ENCODE data around the gene NNAT. TPM values are rescaled to one million over a fixed set of nuclear protein-coding genes. Genes with fewer than 3 reads are reported as not detected.

Gene NNAT
- total RNA-seq, 1 experiment from 2014 or later = not detected

GRCh38 chr20:37566590-37567330 is 45.7 kb downstream of the NNAT start:
- Histone ChIP-seq H4K20me1 (ENCODE audit: insufficient read depth) (peaks cover 4% of the 10 kb centered on the region; the same call in 1 of the 2 replicates), H2AFZ (no peak overlapping the region), H3K27ac (no peak overlapping the region), H3K27me3 (ENCODE audit: insufficient read depth, low read depth) (peaks cover 70% of the 10 kb centered on the region), H3K4me1 (replicated peaks; ENCODE audit: insufficient read depth) (no peaks in the 10 kb centered on the region), H3K9me3 (ENCODE audit: insufficient read depth, low read depth) (no peaks in the 10 kb centered on the region), H3K36me3 (ENCODE audit: low read depth) (no peaks in the 10 kb centered on the region), H3K9me2 (ENCODE audit: insufficient read depth) (no peaks in the 10 kb centered on the region), H3F3A (ENCODE audit: insufficient read depth, low read depth) (no peaks in the 10 kb centered on the region), H3K79me2 (ENCODE audit: low read depth) (no peaks in the 10 kb centered on the region), H3K4me2 (no peak overlapping the region), H3K4me3 (no peak overlapping the region)
- TF ChIP-seq EZH2 (IDR thresholded peaks at IDR 0.05; ENCODE audit: low read depth) (no peak), CTCF (conservative IDR thresholded peaks at IDR 0.05) (no peak)
- intact Hi-C loops (cut with micrococcal nuclease; ENCODE audit: unreplicated experiment) = loop anchor here (10.0 kb wide), 2 partner anchors 338 to 598 kb away; partner anchors contain the start of genes TGM2 and VSTM2L
- ChIA-PET CTCF (interaction anchor here (1.0 kb wide), 1 partner anchor 426 kb away, joined by 6 read pairs; no protein-coding TSS in a partner anchor), POLR2A (ENCODE audit: unreplicated experiment) (interaction anchor here (0.6 kb wide), 1 partner anchor 58 kb away, joined by 5 read pairs; no protein-coding TSS in a partner anchor)
- no TSS peak for BruUV-seq (replicated peaks)
- no peak for DNase-seq

- no peak overlapping the region for H3K4me3 ChIP-seq
- no peaks in the 10 kb centered on the region for H3K79me2 ChIP-seq (ENCODE audit: low read depth)
- H3F3A ChIP-seq (ENCODE audit: insufficient read depth, low read depth) = no peaks in the 10 kb centered on the region
- BruUV-seq (replicated peaks) = no TSS peak
- peaks cover 4% of the 10 kb centered on the region; the same call in 1 of the 2 replicates for H4K20me1 ChIP-seq (ENCODE audit: insufficient read depth)
- no peaks in the 10 kb centered on the region for H3K36me3 ChIP-seq (ENCODE audit: low read depth)
- H3K27me3 ChIP-seq (ENCODE audit: insufficient read depth, low read depth) = peaks cover 72% of the 10 kb centered on the region
- ChIA-PET POLR2A (ENCODE audit: unreplicated experiment) (interaction anchor here (0.6 kb wide), 1 partner anchor 59 kb away, joined by 5 read pairs; no protein-coding TSS in a partner anchor), CTCF (no interaction called here)
- no peaks in the 10 kb centered on the region for H3K4me1 ChIP-seq (replicated peaks; ENCODE audit: insufficient read depth)
- intact Hi-C loops (cut with micrococcal nuclease; ENCODE audit: unreplicated experiment) = loop anchor here (10.0 kb wide), 2 partner anchors 338 to 598 kb away; partner anchors contain the start of genes TGM2 and VSTM2L
- H3K9me3 ChIP-seq (ENCODE audit: insufficient read depth, low read depth) = no peaks in the 10 kb centered on the region
- no peaks in the 10 kb centered on the region for H3K9me2 ChIP-seq (ENCODE audit: insufficient read depth)
- no peak overlapping the region for H2AFZ ChIP-seq
- no peak overlapping the region for H3K27ac ChIP-seq
- DNase-seq = no peak
- no peak overlapping the region for H3K4me2 ChIP-seq
- TF ChIP-seq EZH2 (IDR thresholded peaks at IDR 0.05; ENCODE audit: low read depth) (no peak), CTCF (conservative IDR thresholded peaks at IDR 0.05) (no peak)
These were observed 46.2 kb downstream of the NNAT start for GRCh38 chr20:37567331-37567665.

- BruUV-seq (replicated peaks) = no TSS peak
- no peak overlapping the region for H3K27ac ChIP-seq
- H3K4me3 ChIP-seq = no peak overlapping the region
- H3K9me2 ChIP-seq (ENCODE audit: insufficient read depth) = no peaks in the 10 kb centered on the region
- H3K9me3 ChIP-seq (ENCODE audit: insufficient read depth, low read depth) = no peaks in the 10 kb centered on the region
- H3K4me2 ChIP-seq = no peak overlapping the region
- no peak for DNase-seq
- no peak overlapping the region for H2AFZ ChIP-seq
- ChIA-PET CTCF (no interaction called here), POLR2A (ENCODE audit: unreplicated experiment) (interaction anchor here (0.6 kb wide), 1 partner anchor 60 kb away, joined by 5 read pairs; no protein-coding TSS in a partner anchor)
- intact Hi-C loops (cut with micrococcal nuclease; ENCODE audit: unreplicated experiment) = loop anchor here (10.0 kb wide), 2 partner anchors 337 to 597 kb away; partner anchors contain the start of genes TGM2 and VSTM2L
- no peaks in the 10 kb centered on the region for H3K79me2 ChIP-seq (ENCODE audit: low read depth)
- TF ChIP-seq EZH2 (IDR thresholded peaks at IDR 0.05; ENCODE audit: low read depth) = no peak
- TF ChIP-seq CTCF (conservative IDR thresholded peaks at IDR 0.05) = no peak
- H3K4me1 ChIP-seq (replicated peaks; ENCODE audit: insufficient read depth) = no peaks in the 10 kb centered on the region
- H3K36me3 ChIP-seq (ENCODE audit: low read depth) = no peaks in the 10 kb centered on the region
- peaks cover 4% of the 10 kb centered on the region; the same call in 1 of the 2 replicates for H4K20me1 ChIP-seq (ENCODE audit: insufficient read depth)
- no peaks in the 10 kb centered on the region for H3F3A ChIP-seq (ENCODE audit: insufficient read depth, low read depth)
- peaks cover 76% of the 10 kb centered on the region for H3K27me3 ChIP-seq (ENCODE audit: insufficient read depth, low read depth)
These were observed 46.9 kb downstream of the NNAT start for GRCh38 chr20:37567671-37568588.

All from PC-9 (cell line).